Heart left ventricle (tissue), 16 donors: Measurements from ENCODE around the gene TBX10. TPM values are rescaled to one million over a fixed set of nuclear protein-coding genes. Genes with fewer than 3 reads are reported as not detected.

Experiments used
- ATAC-seq, 4 donors: fragments of 200-7000 bp; cut with Tn5 transposase; one replicate each; pipeline ENCODE4 v1.9.1; 2020 to 2022; ENCODE audit warnings: moderate library complexity in 4 of 4, mild to moderate bottlenecking in 3 of 4, moderate number of reproducible peaks in 1 of 4
- DNase-seq, 5 donors: peaks; one replicate each; pipeline ENCODE4 v3.0.0-alpha.2; 2020
- H3K27ac ChIP-seq, 12 donors: fragments of 200-600 bp; sonication (generic) in 4 of 12; one replicate each; pipeline versions ENCODE4 v1.5.0 to v1.8.0; 2016 to 2022; ENCODE audit warnings: mild to moderate bottlenecking in 2 of 12
- H3K27me3 ChIP-seq, 9 donors: fragments of 200-600 bp; sonication (generic) in 2 of 9; one replicate each; pipeline versions ENCODE4 v1.5.1 to v1.8.0; 2016 to 2022; ENCODE audit warnings: mild to moderate bottlenecking in 3 of 9
- H3K36me3 ChIP-seq, 9 donors: fragments of 200-600 bp; sonication (generic) in 2 of 9; one replicate each; pipeline versions ENCODE4 v1.5.0 to v1.8.0; 2018 to 2022; ENCODE audit warnings: mild to moderate bottlenecking in 2 of 9
- H3K4me1 ChIP-seq, 12 donors: fragments of 200-600 bp; sonication (generic) in 4 of 12; one replicate each; pipeline versions ENCODE4 v1.5.0 to v1.8.0; 2016 to 2022; ENCODE audit warnings: mild to moderate bottlenecking in 3 of 12
- H3K4me3 ChIP-seq, 12 donors: fragments of 200-600 bp; sonication (generic) in 4 of 12; one replicate each; pipeline versions ENCODE4 v1.5.0 to v1.8.0; 2017 to 2022; ENCODE audit warnings: mild to moderate bottlenecking in 9 of 12, moderate library complexity in 4 of 12
- H3K9me3 ChIP-seq, 12 donors: fragments of 200-600 bp; sonication (generic) in 4 of 12; one replicate each; pipeline versions ENCODE4 v1.5.0 to v1.8.0; 2016 to 2022; ENCODE audit warnings: mild to moderate bottlenecking in 1 of 12
- POLR2A ChIP-seq, 2 donors: fragments of 450-650 bp; IDR thresholded peaks; one replicate each; pipeline ENCODE4 v1.6.1; 2017; ENCODE audit warnings: antibody characterized with exemption in 2 of 2, mild to moderate bottlenecking in 2 of 2, moderate library complexity in 2 of 2
- WGBS, 4 donors: extraction: QIAGEN DNeasy Blood & Tissue Kit in 2 of 4; methylation state at CpG; one replicate each; pipeline versions ENCODE4 v1.1.5 to v1.1.7; 2013 to 2018; 5-methylcytosine and 5-hydroxymethylcytosine counted together
- intact Hi-C, 10 donors: fragments of 100-400 bp; cut with DNase I; formaldehyde crosslinking; loops; one replicate each; pipeline versions ENCODE4 v1.11.1 to v1.14.2; 2022
- polyA plus RNA-seq, 2 donors: library from polyadenylated mRNA; stranded (reverse); fragments of 200-250 nt; gene quantifications; one replicate each; pipeline ENCODE4 v1.2.3, GENCODE V29; 2013
- total RNA-seq, 9 donors: library from RNA; depleted of rRNA in 2 of 9; stranded (reverse); fragments of >200 nt in 2 of 9; fragmentation: NEBNext Ultra II Directional in 3 of 9; extraction: Animal tissue kit (Norgen Biotek cat#: 25700) in 3 of 9; gene quantifications; one replicate each; pipeline versions ENCODE4 v1.1.0 to v1.2.4, GENCODE V29; 2016 to 2023
- TF ChIP-seq, protein P1 (sequence below), 12 donors: fragments of 200-600 bp; sonication (generic) in 4 of 12; IDR thresholded peaks; one replicate each; pipeline versions ENCODE4 v1.5.0 to v1.8.0; 2018 to 2022; ENCODE audit warnings: antibody characterized with exemption in 12 of 12, mild to moderate bottlenecking in 5 of 12
- donor health status: ischemic (EF 13 %, LVEDD 7.1; RV severe dilation, severe dysfunction).
- donor health status: healthy with polysubstance abuse.
- donor health status: DM: no; HTN: yes; CAD: no.
- donor health status: DM: no; HTN: no; CAD: no.
- donor health status: ischemic (EF 25% LVEDD 6.9; RV normal size, moderate dysfunction).
- donor health status: ischemic (EF 25% LVEDD 5.7; RV mildly dilated, moderate dysfunction).
- donor health status: healthy.
- donor health status: DM: yes; HTN: yes; CAD: no.
- donor health status: ischemic (EF 35%, LVEDD 5.7; RV mildly dilated, moderate dysfunction).
- donor health status: nonischemic (EF 11% LVEDD 7.7; RV severe dilation, severe dysfunction).
- donor health status: DM: yes; HTN: yes; CAD: no.
- donor health status: PGD.
- donor health status: ischemic (EF 29% LVEDD 5.4; RV normal size, mild dysfunction).
- donor health status: nonischemic (EF 23%, LVEDD 6.1; RV moderate dilation, normal function).

Gene TBX10
- total and polyA plus RNA-seq, 11 donors = 0.11 to 0.30 TPM; not detected in 9

GRCh38 chr11:67648796-67649613, 9.4 kb upstream of the TBX10 start:
- ATAC-seq (no peak), DNase-seq (peak in 1 of 5 donors; percentile 26)
- peaks cover 0 to 20% (median 0%) of the 10 kb centered on the region in 12 donors for H3K4me1 ChIP-seq
- WGBS, 4 donors = 69 to 77% (median 74%) methylated on average over 9 to 12 of the region's 12 CpGs
- TF ChIP-seq, protein P1, sequence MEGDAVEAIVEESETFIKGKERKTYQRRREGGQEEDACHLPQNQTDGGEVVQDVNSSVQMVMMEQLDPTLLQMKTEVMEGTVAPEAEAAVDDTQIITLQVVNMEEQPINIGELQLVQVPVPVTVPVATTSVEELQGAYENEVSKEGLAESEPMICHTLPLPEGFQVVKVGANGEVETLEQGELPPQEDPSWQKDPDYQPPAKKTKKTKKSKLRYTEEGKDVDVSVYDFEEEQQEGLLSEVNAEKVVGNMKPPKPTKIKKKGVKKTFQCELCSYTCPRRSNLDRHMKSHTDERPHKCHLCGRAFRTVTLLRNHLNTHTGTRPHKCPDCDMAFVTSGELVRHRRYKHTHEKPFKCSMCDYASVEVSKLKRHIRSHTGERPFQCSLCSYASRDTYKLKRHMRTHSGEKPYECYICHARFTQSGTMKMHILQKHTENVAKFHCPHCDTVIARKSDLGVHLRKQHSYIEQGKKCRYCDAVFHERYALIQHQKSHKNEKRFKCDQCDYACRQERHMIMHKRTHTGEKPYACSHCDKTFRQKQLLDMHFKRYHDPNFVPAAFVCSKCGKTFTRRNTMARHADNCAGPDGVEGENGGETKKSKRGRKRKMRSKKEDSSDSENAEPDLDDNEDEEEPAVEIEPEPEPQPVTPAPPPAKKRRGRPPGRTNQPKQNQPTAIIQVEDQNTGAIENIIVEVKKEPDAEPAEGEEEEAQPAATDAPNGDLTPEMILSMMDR (IDR thresholded peaks at IDR 0.05) = no peak
- TF ChIP-seq POLR2A (IDR thresholded peaks at IDR 0.05) = no peak
- no peak overlapping the region for H3K27ac ChIP-seq
- no peak overlapping the region for H3K4me3 ChIP-seq
- H3K36me3 ChIP-seq = no peaks in the 10 kb centered on the region
- intact Hi-C loops = no loop called here
- peaks cover 0 to 2% (median 0%) of the 10 kb centered on the region in 12 donors for H3K9me3 ChIP-seq
- H3K27me3 ChIP-seq = peaks cover 0 to 27% (median 3%) of the 10 kb centered on the region in 9 donors

GRCh38 chr11:67648140-67648795, 8.7 kb upstream of the TBX10 start:
- DNase-seq (peak in 1 of 5 donors; percentile 21), ATAC-seq (no peak)
- Histone ChIP-seq H3K27me3 (peaks cover 0 to 27% (median 3%) of the 10 kb centered on the region in 9 donors), H3K4me3 (no peak overlapping the region), H3K4me1 (peaks cover 0 to 20% (median 0%) of the 10 kb centered on the region in 12 donors), H3K27ac (no peak overlapping the region), H3K9me3 (peaks cover 0 to 6% (median 0%) of the 10 kb centered on the region in 12 donors), H3K36me3 (no peaks in the 10 kb centered on the region)
- TF ChIP-seq, protein P1 (IDR thresholded peaks at IDR 0.05) = no peak
- TF ChIP-seq POLR2A (IDR thresholded peaks at IDR 0.05) = no peak
- intact Hi-C loops = no loop called here
- 43 to 73% (median 68%) methylated on average over 4 to 12 of the region's 12 CpGs for WGBS, 4 donors

DNA sequence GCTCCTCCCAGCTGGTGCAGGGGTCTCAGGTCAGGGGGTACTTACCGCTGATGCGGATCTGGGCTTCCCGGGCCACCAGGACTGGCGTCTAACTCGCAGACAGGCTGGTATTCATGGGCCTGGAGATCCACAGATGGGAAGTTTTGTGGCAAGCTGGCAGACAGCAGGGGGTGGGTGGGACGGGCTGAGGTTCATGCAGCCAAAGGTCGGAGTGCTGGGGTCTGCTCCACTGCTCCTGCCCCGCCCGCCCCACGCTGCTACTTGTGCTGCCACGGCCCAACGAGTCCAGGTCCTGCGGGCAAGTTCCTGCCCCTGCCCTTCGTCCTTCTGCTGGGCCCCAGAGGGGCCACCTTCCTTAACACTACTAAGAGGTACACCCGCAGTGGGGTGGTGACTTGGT, 7.9 kb upstream of the TBX10 start:
- H3K4me1 ChIP-seq = peaks cover 0 to 20% (median 0%) of the 10 kb centered on the region in 12 donors
- peaks cover 0 to 6% (median 0%) of the 10 kb centered on the region in 12 donors for H3K9me3 ChIP-seq
- no peak for TF ChIP-seq POLR2A (IDR thresholded peaks at IDR 0.05)
- TF ChIP-seq, protein P1 (IDR thresholded peaks at IDR 0.05) = no peak
- no peak overlapping the region for H3K27ac ChIP-seq
- no peak for ATAC-seq
- 77 to 88% (median 81%) methylated on average over 6 to 15 of the region's 15 CpGs for WGBS, 4 donors
- intact Hi-C loops = no loop called here
- no peak for DNase-seq
- H3K27me3 ChIP-seq = peaks cover 0 to 27% (median 3%) of the 10 kb centered on the region in 9 donors
- H3K36me3 ChIP-seq = no peaks in the 10 kb centered on the region
- no peak overlapping the region for H3K4me3 ChIP-seq
